ENCODE measurements around the gene LRRC71. TPM values are rescaled to one million over a fixed set of nuclear protein-coding genes. Genes with fewer than 3 reads are reported as not detected.
"Not testable (repeated sequence)": the region's sequence is repeated elsewhere in the genome, so short reads cannot be mapped to it uniquely, and the experiment has no call there.

The LRRC71 gene
- total RNA-seq, 1 experiment from 2014 or later, result not detected

DNA sequence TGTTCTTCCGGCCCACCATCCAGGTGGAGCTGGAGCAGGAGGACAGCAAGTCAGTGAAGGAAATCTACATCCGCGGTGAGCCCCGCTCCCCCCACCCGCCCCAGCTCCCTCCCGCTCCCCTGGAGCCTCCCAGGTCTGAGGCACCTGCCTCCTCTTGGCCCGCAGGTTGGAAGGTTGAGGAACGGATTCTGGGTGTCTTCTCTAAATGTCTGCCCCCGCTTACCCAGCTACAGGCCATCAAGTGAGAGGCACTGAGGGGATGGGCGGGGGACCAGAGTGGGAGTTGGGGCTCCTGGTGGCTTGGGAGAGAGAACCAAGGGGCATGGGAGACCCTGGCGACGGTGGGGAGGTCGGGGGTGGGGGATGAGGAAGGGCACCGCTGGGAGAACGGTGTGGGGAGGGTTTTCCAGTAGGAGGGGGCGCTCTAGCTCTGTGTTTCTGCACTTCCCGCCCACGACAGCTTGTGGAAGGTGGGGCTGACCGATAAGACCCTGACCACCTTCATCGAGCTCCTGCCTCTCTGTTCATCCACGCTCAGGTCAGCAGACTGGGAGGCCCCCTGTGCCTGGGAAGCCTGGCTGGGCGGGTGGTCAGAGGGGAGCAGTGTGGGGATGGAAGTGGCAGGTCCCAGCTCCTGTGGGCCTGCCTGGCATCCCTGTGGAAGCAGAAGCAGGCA is 4.2 kb downstream of the LRRC71 start:
- peaks cover 59% of the 10 kb centered on the region for H3K27me3 Mint-ChIP-seq (ENCODE audit: insufficient read depth, unreplicated experiment)
- DNase-seq (ENCODE audit: unreplicated experiment), result no peak
- peaks cover 33% of the 10 kb centered on the region for H3K4me1 Mint-ChIP-seq (ENCODE audit: insufficient read depth, unreplicated experiment)
- ChIA-PET CTCF (interaction anchor here (0.7 to 13.9 kb wide), 8 partner anchors 31 to 548 kb away, joined by 3 to 363 read pairs (median 6); partner anchors contain the start of genes ISG20L2, METTL25B and PEAR1), POLR2A (no interaction called here)
- intact Hi-C loops (cut with micrococcal nuclease), result loop anchor here (10.0 kb wide), 1 partner anchor 150 kb away; no protein-coding TSS in a partner anchor
- no peaks in the 10 kb centered on the region for H3K36me3 Mint-ChIP-seq (ENCODE audit: insufficient read depth, unreplicated experiment)
- TF ChIP-seq, protein P1, sequence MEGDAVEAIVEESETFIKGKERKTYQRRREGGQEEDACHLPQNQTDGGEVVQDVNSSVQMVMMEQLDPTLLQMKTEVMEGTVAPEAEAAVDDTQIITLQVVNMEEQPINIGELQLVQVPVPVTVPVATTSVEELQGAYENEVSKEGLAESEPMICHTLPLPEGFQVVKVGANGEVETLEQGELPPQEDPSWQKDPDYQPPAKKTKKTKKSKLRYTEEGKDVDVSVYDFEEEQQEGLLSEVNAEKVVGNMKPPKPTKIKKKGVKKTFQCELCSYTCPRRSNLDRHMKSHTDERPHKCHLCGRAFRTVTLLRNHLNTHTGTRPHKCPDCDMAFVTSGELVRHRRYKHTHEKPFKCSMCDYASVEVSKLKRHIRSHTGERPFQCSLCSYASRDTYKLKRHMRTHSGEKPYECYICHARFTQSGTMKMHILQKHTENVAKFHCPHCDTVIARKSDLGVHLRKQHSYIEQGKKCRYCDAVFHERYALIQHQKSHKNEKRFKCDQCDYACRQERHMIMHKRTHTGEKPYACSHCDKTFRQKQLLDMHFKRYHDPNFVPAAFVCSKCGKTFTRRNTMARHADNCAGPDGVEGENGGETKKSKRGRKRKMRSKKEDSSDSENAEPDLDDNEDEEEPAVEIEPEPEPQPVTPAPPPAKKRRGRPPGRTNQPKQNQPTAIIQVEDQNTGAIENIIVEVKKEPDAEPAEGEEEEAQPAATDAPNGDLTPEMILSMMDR (IDR thresholded peaks at IDR 0.05; ENCODE audit: unreplicated experiment), result no peak
- no peak overlapping the region for H3K4me3 Mint-ChIP-seq (ENCODE audit: unreplicated experiment)
- H3K9me3 Mint-ChIP-seq (ENCODE audit: unreplicated experiment), result no peaks in the 10 kb centered on the region
- no TSS peak for BruUV-seq (replicated peaks)
- H3K27ac Mint-ChIP-seq (ENCODE audit: low read depth, unreplicated experiment), result no peak overlapping the region

DNA sequence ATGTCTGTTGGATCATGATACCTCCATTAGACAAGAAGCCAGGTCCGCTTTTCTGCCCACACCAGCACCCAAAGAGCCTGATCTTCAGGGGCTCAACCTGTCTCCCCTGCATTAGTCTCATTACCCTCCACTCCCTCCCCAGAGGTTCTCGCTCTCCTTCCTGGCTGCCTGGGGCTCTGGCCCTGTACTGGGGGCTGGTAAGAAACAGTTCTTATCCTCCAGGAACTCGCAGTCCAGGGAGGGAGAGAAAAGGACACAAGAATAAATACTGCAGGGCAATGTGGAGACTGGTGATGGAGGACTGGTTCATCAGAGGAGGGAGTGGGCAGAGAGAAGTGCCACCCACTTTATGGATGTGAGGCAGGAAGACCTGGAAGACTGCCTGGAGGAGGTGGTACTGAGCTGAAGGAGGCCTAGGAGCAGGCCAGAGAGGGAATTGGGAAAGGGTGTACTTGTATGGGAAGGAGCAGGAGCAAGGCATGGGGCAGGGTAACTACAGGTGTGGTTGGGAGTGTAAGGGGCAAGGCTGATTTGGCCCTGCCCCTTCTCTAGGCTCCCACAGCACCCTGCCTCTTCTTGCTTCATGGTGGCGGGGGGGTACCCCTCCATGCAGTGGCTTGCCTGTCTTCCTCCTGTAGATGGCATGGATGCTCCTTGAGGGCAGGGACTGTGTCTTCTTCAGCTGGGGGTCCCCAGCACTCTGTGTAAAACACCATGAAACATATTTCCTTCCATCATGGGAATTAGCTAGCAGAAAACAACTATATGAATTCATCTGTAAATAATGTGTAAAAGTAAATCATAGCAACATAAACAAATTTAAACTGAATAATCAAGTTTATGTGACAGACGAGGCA is 5.0 kb downstream of the LRRC71 start:
- no peaks in the 10 kb centered on the region for H3K9me3 Mint-ChIP-seq (ENCODE audit: unreplicated experiment)
- no peak overlapping the region for H3K4me3 Mint-ChIP-seq (ENCODE audit: unreplicated experiment)
- TF ChIP-seq, protein P1 (IDR thresholded peaks at IDR 0.05; ENCODE audit: unreplicated experiment), result no peak
- peaks cover 66% of the 10 kb centered on the region for H3K27me3 Mint-ChIP-seq (ENCODE audit: insufficient read depth, unreplicated experiment)
- ChIA-PET POLR2A (interaction anchor here (0.6 to 3.6 kb wide), 4 partner anchors 30 to 184 kb away, joined by 4 to 28 read pairs (median 4); partner anchors contain the start of gene MRPL24), CTCF (interaction anchor here (0.7 to 13.9 kb wide), 11 partner anchors 9 to 548 kb away, joined by 3 to 363 read pairs (median 13); partner anchors contain the start of genes ISG20L2, METTL25B and PEAR1)
- peaks cover 33% of the 10 kb centered on the region for H3K4me1 Mint-ChIP-seq (ENCODE audit: insufficient read depth, unreplicated experiment)
- intact Hi-C loops (cut with micrococcal nuclease), result loop anchor here (1.0 to 10.0 kb wide), 2 partner anchors 29 to 149 kb away; no protein-coding TSS in a partner anchor
- DNase-seq (ENCODE audit: unreplicated experiment), result no peak
- no peak overlapping the region for H3K27ac Mint-ChIP-seq (ENCODE audit: low read depth, unreplicated experiment)
- H3K36me3 Mint-ChIP-seq (ENCODE audit: insufficient read depth, unreplicated experiment), result no peaks in the 10 kb centered on the region
- no TSS peak for BruUV-seq (replicated peaks)

DNA sequence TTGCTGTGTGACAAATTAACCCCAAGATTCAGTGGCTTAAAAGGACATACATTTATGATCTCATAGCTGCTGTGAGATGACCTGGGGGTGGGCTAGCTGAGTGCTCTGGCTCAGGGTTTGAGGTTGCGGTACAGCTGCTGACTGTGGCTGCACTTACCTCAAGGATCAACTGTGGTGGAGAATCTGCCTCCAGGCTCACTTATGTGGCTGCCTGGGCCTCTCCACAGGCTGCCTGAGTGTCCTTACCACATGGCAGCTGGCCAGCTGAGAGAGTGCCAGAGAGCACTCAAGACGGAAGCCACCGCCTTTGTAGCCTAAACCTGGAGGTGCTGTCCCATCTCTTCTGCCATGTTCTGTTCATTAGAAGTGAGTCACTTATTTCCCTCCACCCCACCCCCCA is 5.7 kb downstream of the LRRC71 start:
- peak; percentile 97 for DNase-seq (ENCODE audit: unreplicated experiment)
- Mint-ChIP-seq H3K4me1 (ENCODE audit: insufficient read depth, unreplicated experiment) (peaks cover 33% of the 10 kb centered on the region), H3K9me3 (ENCODE audit: unreplicated experiment) (no peaks in the 10 kb centered on the region), H3K36me3 (ENCODE audit: insufficient read depth, unreplicated experiment) (no peaks in the 10 kb centered on the region), H3K27ac (ENCODE audit: low read depth, unreplicated experiment) (no peak overlapping the region), H3K27me3 (ENCODE audit: insufficient read depth, unreplicated experiment) (peaks cover 66% of the 10 kb centered on the region), H3K4me3 (ENCODE audit: unreplicated experiment) (no peak overlapping the region)
- CTCF ChIA-PET, result interaction anchor here (0.6 to 13.9 kb wide), 15 partner anchors 9 to 299 kb away, joined by 3 to 363 read pairs (median 7); partner anchors contain the start of genes ISG20L2, METTL25B and PEAR1
- TF ChIP-seq, protein P1 (IDR thresholded peaks at IDR 0.05; ENCODE audit: unreplicated experiment), result no peak
- POLR2A ChIA-PET, result interaction anchor here (0.6 to 3.6 kb wide), 6 partner anchors 12 to 185 kb away, joined by 3 to 28 read pairs (median 4); partner anchors contain the start of gene MRPL24
- no TSS peak for BruUV-seq (replicated peaks)
- intact Hi-C loops (cut with micrococcal nuclease), result loop anchor here (1.0 to 10.0 kb wide), 2 partner anchors 30 to 149 kb away; no protein-coding TSS in a partner anchor

DNA sequence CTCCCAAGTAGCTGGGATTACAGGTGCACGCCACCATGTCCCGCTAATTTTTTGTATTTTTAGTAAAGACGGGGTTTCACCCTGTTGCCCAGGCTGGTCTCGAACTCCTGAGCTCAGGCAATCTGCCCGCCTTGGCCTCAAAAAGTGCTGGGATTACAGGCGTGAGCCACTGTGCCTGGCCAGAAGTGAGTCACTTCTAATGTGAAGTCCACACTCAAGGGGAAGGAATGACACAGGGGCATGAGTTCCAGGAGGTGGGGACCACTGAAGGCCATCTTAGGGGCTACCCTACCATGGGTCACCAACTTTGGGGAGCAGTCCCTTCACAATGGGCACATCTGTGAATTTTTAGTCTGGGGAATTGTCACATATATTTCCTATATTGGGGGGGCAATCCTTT is 6.3 kb downstream of the LRRC71 start:
- not testable (repeated sequence) for H3K27ac Mint-ChIP-seq (ENCODE audit: low read depth, unreplicated experiment); H3K9me3 Mint-ChIP-seq (ENCODE audit: unreplicated experiment); DNase-seq (ENCODE audit: unreplicated experiment); H3K4me3 Mint-ChIP-seq (ENCODE audit: unreplicated experiment); BruUV-seq (replicated peaks); H3K36me3 Mint-ChIP-seq (ENCODE audit: insufficient read depth, unreplicated experiment)
- H3K4me1 Mint-ChIP-seq (ENCODE audit: insufficient read depth, unreplicated experiment), result peaks cover 33% of the 10 kb centered on the region
- intact Hi-C loops (cut with micrococcal nuclease), result loop anchor here (1.0 to 10.0 kb wide), 5 partner anchors 30 to 200 kb away; no protein-coding TSS in a partner anchor
- H3K27me3 Mint-ChIP-seq (ENCODE audit: insufficient read depth, unreplicated experiment), result peaks cover 65% of the 10 kb centered on the region
- CTCF ChIA-PET, result interaction anchor here (0.5 to 13.9 kb wide), 24 partner anchors 8 to 300 kb away, joined by 3 to 363 read pairs (median 5); partner anchors contain the start of genes INSRR, ISG20L2, METTL25B and NTRK1
- POLR2A ChIA-PET, result interaction anchor here (0.7 to 3.6 kb wide), 4 partner anchors 10 to 36 kb away, joined by 3 to 28 read pairs (median 6); no protein-coding TSS in a partner anchor
